ENCODE data around the gene DCAF7.
A peak's percentile ranks its signal among the peaks of the same experiment; 100 is the strongest.

DNA sequence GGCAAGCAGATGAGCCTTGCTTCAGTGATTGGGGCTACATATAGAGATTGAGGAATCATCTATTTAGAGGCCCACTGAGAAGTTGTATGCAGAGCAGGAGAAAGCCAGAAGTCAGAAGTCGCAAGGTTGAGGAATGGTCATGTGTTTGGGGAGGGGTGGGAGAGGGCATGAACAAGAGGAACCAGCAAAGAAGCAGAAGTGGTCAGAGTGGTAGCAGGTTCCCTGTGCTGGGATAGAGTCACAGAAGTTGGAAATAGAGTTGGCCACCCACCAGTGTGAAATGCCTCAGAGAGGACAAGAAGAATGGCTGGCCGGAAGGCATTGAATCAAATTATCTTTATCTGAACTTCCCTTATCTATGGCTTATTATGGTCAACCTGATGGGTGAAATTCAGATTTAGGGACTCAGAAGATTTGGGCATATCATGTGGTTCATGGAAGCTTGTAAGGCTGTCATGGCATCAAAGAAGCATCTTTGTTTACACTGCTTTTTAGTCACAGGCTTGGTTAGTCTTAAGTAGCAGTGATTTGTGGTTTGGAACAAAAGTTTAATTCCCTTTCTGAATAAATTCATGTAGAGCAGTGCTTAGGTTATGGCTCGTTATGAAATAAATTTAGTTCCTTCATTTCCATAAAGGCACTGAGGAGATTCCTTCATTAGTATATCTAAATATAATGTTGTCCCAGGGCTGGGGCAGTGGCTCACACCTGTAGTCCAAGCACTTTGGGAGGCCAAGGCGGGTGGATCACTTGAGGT is 91.6 kb downstream of the DCAF7 start:
- TF ChIP-seq, protein P1, sequence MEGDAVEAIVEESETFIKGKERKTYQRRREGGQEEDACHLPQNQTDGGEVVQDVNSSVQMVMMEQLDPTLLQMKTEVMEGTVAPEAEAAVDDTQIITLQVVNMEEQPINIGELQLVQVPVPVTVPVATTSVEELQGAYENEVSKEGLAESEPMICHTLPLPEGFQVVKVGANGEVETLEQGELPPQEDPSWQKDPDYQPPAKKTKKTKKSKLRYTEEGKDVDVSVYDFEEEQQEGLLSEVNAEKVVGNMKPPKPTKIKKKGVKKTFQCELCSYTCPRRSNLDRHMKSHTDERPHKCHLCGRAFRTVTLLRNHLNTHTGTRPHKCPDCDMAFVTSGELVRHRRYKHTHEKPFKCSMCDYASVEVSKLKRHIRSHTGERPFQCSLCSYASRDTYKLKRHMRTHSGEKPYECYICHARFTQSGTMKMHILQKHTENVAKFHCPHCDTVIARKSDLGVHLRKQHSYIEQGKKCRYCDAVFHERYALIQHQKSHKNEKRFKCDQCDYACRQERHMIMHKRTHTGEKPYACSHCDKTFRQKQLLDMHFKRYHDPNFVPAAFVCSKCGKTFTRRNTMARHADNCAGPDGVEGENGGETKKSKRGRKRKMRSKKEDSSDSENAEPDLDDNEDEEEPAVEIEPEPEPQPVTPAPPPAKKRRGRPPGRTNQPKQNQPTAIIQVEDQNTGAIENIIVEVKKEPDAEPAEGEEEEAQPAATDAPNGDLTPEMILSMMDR (IDR thresholded peaks at IDR 0.05): no peak
- no peak for TF ChIP-seq POLR2A (IDR thresholded peaks at IDR 0.05)
- TF ChIP-seq EP300 (IDR thresholded peaks at IDR 0.05): no peak
- peak in 1 of 2 donors; percentile 18 for TF ChIP-seq POLR2AphosphoS5 (IDR thresholded peaks at IDR 0.05)
